Osteoblast (primary cell): ENCODE measurements around the gene PKP1. TPM values are rescaled to one million over a fixed set of nuclear protein-coding genes. Genes with fewer than 3 reads are reported as not detected.
"Not testable (repeated sequence)": the region's sequence is repeated elsewhere in the genome, so short reads cannot be mapped to it uniquely, and the experiment has no call there.

Experiments
- DNase-seq: peaks from one replicate; pipeline ENCODE4 v3.0.0; 2011; ENCODE audit warnings: low spot score, mixed read lengths; ENCODE audit not compliant: insufficient read length; ENCODE audit errors: missing footprints
- H2AFZ ChIP-seq: 2 replicates; pipeline ENCODE4 v1.6.0; 2011; ENCODE audit warnings: mild to moderate bottlenecking, low read length
- H3K27ac ChIP-seq: 2 replicates; pipeline ENCODE4 v1.5.1; 2011; ENCODE audit warnings: mild to moderate bottlenecking, low read depth, low read length, moderate library complexity
- H3K27me3 ChIP-seq: 2 replicates; pipeline ENCODE4 v1.6.0; 2012; ENCODE audit warnings: mild to moderate bottlenecking, control low read depth, inconsistent platforms, low read length, moderate library complexity; ENCODE audit not compliant: insufficient read depth
- H3K36me3 ChIP-seq: 2 replicates; pipeline ENCODE4 v1.5.1; 2011; ENCODE audit warnings: mild to moderate bottlenecking, low read length, control low read depth, moderate library complexity; ENCODE audit not compliant: insufficient read depth
- H3K4me1 ChIP-seq: 2 replicates; pipeline ENCODE4 v1.5.1; 2011; ENCODE audit warnings: mild to moderate bottlenecking, low read length, control low read depth, moderate library complexity; ENCODE audit not compliant: insufficient read depth
- H3K4me2 ChIP-seq: 2 replicates; pipeline ENCODE4 v1.6.0; 2011; ENCODE audit warnings: mild to moderate bottlenecking, low read length; ENCODE audit not compliant: insufficient read depth
- H3K4me3 ChIP-seq: fragments of 200-600 bp; sonication (generic); 3 replicates; pipeline ENCODE4 v1.5.1; 2012; ENCODE audit warnings: mild to moderate bottlenecking, low read length, inconsistent platforms; ENCODE audit not compliant: insufficient read depth
- H3K79me2 ChIP-seq: 2 replicates; pipeline ENCODE4 v1.6.0; 2012; ENCODE audit warnings: mild to moderate bottlenecking, low read length, control low read depth, inconsistent platforms; ENCODE audit not compliant: insufficient read depth
- H3K9me3 ChIP-seq: 2 replicates; pipeline ENCODE4 v1.5.1; 2011; ENCODE audit warnings: low read depth, low read length, control low read depth
- H4K20me1 ChIP-seq: 2 replicates; pipeline ENCODE4 v1.6.0; 2012; ENCODE audit warnings: mild to moderate bottlenecking, low read length, control low read depth; ENCODE audit not compliant: insufficient read depth
- total RNA-seq: library from RNA; depleted of rRNA; stranded (reverse); fragments of >200 nt; gene quantifications from 2 replicates; pipeline ENCODE4 v1.2.3, GENCODE V29; 2012
- TF ChIP-seq, protein P1 (sequence below): IDR thresholded peaks from 2 replicates; pipeline ENCODE4 v1.5.1; 2011; ENCODE audit warnings: mild to moderate bottlenecking, low read depth, low read length, moderate library complexity; ENCODE audit errors: extremely low read depth

Gene PKP1
- total RNA-seq, 1 donor, result under 0.01 TPM

DNA sequence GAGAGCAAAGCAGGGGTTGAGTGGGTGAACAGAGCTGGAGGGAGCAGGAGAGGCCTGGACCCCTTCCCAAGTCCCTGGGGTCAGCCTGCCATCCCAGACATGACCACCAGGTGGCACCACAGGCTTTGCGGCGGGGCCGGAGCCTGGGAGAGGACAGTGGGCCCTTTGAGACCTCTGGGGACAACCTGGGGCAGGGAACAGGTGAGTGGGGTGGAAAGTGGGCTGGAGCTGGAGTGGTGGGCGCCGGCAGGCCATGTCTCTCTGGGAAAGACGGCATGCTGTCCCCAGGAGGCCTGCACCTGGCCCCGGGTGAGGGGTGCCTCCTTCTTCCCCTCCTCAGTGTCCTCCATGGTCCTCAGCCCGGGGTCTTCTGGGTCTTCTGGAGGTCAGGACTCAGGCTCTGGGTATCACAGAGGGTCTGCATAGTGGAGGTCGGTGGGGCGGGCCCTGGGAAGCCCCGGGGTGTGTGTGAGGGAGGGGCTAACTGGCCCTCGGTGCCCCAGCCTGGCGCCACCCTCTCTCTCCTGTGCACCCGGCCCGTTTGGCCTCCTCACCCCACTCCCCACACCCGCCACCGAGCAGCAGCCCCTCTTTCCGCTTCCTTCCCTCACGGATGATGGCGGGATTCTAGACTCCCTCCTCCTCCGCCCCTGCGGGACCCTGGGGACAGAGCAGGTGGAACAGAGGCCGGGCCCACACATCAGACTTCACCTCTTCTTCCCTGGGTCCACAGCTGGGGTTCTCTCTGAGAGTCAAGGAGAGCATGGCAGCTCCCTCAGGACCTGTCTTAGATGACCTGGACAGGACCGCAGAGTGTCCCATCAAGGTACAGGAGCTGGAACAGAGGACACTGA, 28.5 kb upstream of the PKP1 start:
- no peaks in the 10 kb centered on the region for H4K20me1 ChIP-seq
- H3K9me3 ChIP-seq, result no peaks in the 10 kb centered on the region
- no peak overlapping the region for H3K27ac ChIP-seq
- no peak overlapping the region for H3K4me3 ChIP-seq
- H3K4me2 ChIP-seq, result no peak overlapping the region
- DNase-seq, result peak; percentile 95
- no peak overlapping the region for H2AFZ ChIP-seq
- H3K4me1 ChIP-seq, result peaks cover 5% of the 10 kb centered on the region
- no peaks in the 10 kb centered on the region for H3K36me3 ChIP-seq
- no peaks in the 10 kb centered on the region for H3K27me3 ChIP-seq
- TF ChIP-seq, protein P1, sequence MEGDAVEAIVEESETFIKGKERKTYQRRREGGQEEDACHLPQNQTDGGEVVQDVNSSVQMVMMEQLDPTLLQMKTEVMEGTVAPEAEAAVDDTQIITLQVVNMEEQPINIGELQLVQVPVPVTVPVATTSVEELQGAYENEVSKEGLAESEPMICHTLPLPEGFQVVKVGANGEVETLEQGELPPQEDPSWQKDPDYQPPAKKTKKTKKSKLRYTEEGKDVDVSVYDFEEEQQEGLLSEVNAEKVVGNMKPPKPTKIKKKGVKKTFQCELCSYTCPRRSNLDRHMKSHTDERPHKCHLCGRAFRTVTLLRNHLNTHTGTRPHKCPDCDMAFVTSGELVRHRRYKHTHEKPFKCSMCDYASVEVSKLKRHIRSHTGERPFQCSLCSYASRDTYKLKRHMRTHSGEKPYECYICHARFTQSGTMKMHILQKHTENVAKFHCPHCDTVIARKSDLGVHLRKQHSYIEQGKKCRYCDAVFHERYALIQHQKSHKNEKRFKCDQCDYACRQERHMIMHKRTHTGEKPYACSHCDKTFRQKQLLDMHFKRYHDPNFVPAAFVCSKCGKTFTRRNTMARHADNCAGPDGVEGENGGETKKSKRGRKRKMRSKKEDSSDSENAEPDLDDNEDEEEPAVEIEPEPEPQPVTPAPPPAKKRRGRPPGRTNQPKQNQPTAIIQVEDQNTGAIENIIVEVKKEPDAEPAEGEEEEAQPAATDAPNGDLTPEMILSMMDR, result peak; percentile 94
- no peaks in the 10 kb centered on the region for H3K79me2 ChIP-seq

DNA sequence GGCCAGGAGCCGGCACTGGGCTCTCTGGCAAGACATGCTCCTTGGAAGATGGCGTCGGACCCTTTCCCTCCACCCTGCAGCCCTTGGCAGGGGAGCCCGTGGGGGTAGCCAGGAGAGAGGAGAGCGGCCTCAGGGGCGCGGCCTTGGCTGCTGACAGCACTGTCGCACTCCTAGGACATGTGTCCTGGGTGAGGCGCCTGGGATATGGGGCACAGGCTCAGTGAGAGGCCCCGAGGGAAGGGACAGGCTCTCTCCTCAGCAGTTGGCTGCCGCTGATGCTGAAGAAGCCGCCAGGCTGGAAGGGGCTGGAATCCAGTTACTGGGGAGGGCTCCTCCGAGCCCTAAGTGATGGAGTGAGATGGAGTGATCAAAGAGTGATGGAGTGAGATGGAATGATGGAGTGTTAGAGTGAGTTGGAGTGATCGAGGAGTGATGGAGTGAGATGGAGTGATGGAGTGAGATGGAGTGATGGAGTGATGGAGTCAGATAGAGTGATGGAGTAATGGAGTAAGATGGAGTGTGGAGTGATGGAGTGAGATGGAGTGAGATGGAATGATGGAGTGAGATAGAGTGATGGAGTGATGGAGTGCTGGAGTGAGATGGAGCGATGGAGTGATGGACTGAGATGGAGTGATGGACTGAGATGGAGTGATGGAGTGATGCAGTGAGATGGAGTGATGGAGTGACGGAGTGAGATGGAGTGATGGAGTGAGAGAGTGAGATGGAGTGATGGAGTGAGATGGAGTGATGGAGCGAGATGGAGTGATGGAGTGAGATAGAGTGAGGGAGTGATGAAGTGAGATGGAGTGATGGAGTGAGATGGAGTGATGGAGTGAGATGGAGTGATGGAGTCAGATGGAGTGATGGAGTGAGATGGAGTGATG, 27.6 kb upstream of the PKP1 start:
- no peak overlapping the region for H2AFZ ChIP-seq
- no peaks in the 10 kb centered on the region for H3K79me2 ChIP-seq
- no peak overlapping the region for H3K4me3 ChIP-seq
- no peaks in the 10 kb centered on the region for H3K27me3 ChIP-seq
- DNase-seq, result no peak
- TF ChIP-seq, protein P1, result no peak
- no peaks in the 10 kb centered on the region for H3K36me3 ChIP-seq
- no peaks in the 10 kb centered on the region for H3K9me3 ChIP-seq
- H3K4me1 ChIP-seq, result peaks cover 10% of the 10 kb centered on the region
- H3K27ac ChIP-seq, result no peak overlapping the region
- no peaks in the 10 kb centered on the region for H4K20me1 ChIP-seq
- H3K4me2 ChIP-seq, result no peak overlapping the region

DNA sequence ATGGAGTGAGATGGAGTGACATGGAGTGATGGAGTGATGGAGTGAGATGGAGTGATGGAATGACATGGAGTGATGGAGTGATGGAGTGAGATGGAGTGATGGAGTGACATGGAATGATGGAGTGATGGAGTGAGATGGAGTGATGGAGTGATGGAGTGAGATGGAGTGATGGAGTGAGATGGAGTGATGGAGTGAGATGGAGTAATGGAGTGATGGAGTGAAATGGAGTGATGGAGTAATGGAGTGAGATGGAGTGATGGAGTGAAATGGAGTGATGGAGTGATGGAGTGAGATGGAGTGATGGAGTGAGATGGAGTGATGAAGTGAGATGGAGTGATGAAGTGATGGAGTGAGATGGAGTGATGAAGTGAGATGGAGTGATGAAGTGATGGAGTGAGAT, 25.2 kb upstream of the PKP1 start:
- not testable (repeated sequence) for H3K4me1 ChIP-seq, H3K27ac ChIP-seq, H4K20me1 ChIP-seq, H3K4me3 ChIP-seq, H3K79me2 ChIP-seq, H3K4me2 ChIP-seq, H3K9me3 ChIP-seq, DNase-seq, H3K27me3 ChIP-seq, H3K36me3 ChIP-seq, H2AFZ ChIP-seq

DNA sequence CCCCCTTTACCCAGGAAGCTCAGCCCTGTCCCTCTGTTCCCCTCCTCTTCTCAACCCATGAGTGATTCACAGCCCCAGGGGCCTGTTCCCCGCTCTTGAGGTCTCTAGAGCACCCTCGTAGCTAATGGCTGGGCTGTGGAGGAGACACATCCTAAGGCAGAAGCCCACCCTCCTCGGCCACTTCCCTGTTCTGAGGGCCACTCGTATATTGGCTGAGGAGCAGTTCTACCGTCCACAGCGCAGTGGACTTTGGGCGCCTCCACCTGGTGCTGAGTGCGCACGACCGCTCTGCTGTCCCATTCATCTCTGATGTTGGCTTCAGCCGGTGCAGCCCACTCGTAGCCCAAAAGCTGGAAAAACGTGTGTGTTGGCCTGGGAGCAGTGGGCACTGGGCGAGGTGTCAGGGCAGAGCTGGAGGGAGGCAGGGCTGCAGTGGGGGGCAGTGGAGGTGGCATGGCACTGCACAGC, 24.5 kb upstream of the PKP1 start:
- H3K36me3 ChIP-seq, result no peaks in the 10 kb centered on the region
- DNase-seq, result no peak
- peaks cover 10% of the 10 kb centered on the region for H3K4me1 ChIP-seq
- H3K79me2 ChIP-seq, result no peaks in the 10 kb centered on the region
- no peak overlapping the region for H2AFZ ChIP-seq
- no peaks in the 10 kb centered on the region for H4K20me1 ChIP-seq
- TF ChIP-seq, protein P1, result no peak
- H3K27ac ChIP-seq, result no peak overlapping the region
- H3K4me2 ChIP-seq, result no peak overlapping the region
- no peaks in the 10 kb centered on the region for H3K9me3 ChIP-seq
- no peak overlapping the region for H3K4me3 ChIP-seq
- no peaks in the 10 kb centered on the region for H3K27me3 ChIP-seq
